ENCODE measurements around the gene PPIL1. TPM values are rescaled to one million over a fixed set of nuclear protein-coding genes. Genes with fewer than 3 reads are reported as not detected.

PPIL1 gene
- total RNA-seq, 4 donors from 2014 or later = 9.2 to 19.8 (median 13.0) TPM

GRCh38 chr6:36912586-36912985 is 38.0 kb upstream of the PPIL1 start:
- WGBS, 2 donors = 50 to 57% methylated on average over 8 of the region's 8 CpGs
- H3K27ac ChIP-seq = peak overlapping the region in 3 of 4 donors; percentile 10 to 60 (median 43)
- H3K36me3 ChIP-seq = peaks cover 0 to 62% (median 0%) of the 10 kb centered on the region in 3 donors

DNA sequence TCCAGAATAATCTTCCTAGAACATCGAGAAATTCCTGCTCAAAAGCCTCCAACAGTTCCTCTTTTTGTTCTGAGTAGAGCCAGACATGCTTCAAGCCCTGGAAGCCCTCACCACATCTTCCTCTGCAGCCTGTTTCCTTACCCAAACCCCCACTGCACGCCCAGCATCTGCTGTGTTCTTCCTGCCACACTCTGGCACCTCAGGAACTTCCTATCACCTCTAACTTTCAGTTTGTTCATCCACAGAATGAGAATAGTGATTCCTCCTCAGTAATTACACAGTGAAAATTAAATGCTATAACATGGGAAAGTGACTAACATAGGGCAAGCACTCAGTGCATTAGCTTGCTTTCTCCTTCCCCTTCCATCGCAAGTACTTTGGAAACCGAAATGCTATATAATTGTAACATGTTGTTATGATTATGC is 37.4 kb upstream of the PPIL1 start:
- Histone ChIP-seq H3K4me1 (peaks cover 0 to 56% (median 11%) of the 10 kb centered on the region in 4 donors), H3K4me3 (no peak overlapping the region), H3K27ac (no peak overlapping the region), H3K36me3 (peaks cover 0 to 57% (median 0%) of the 10 kb centered on the region in 3 donors), H3K27me3 (no peaks in the 10 kb centered on the region), H3K9me3 (no peaks in the 10 kb centered on the region)
- DNase-seq (ENCODE audit: low spot score in 2 of 2) = no peak
- no peak for TF ChIP-seq CTCF (IDR thresholded peaks at IDR 0.05)
- WGBS, 2 donors = 72% methylated on average over 4 of the region's 4 CpGs

More at GRCh38 chr6:36912586-36912985, 38.0 kb upstream of the PPIL1 start:
- Histone ChIP-seq H3K9me3 (no peaks in the 10 kb centered on the region), H3K4me1 (peaks cover 0 to 55% (median 6%) of the 10 kb centered on the region in 4 donors), H3K4me3 (no peak overlapping the region), H3K27me3 (no peaks in the 10 kb centered on the region)
- TF ChIP-seq POLR2A (IDR thresholded peaks at IDR 0.05) (no peak), EP300 (IDR thresholded peaks at IDR 0.05) (no peak), CTCF (IDR thresholded peaks at IDR 0.05) (no peak)
- DNase-seq (ENCODE audit: low spot score in 2 of 2) = no peak

GRCh38 chr6:36908747-36909146 is 34.1 kb upstream of the PPIL1 start:
- no peaks in the 10 kb centered on the region for H3K9me3 ChIP-seq
- no peak overlapping the region for H3K4me3 ChIP-seq
- no peaks in the 10 kb centered on the region for H3K27me3 ChIP-seq
- H3K4me1 ChIP-seq = peaks cover 0 to 35% (median 17%) of the 10 kb centered on the region in 4 donors
- WGBS, 2 donors = 53 to 55% methylated on average over 2 of the region's 2 CpGs
- DNase-seq (ENCODE audit: low spot score in 2 of 2) = no peak
- H3K27ac ChIP-seq = no peak overlapping the region
- TF ChIP-seq CTCF (IDR thresholded peaks at IDR 0.05) (no peak), POLR2A (IDR thresholded peaks at IDR 0.05) (no peak), EP300 (IDR thresholded peaks at IDR 0.05) (no peak)
- peaks cover 0 to 49% (median 0%) of the 10 kb centered on the region in 3 donors for H3K36me3 ChIP-seq

GRCh38 chr6:36907781-36908180 is 33.2 kb upstream of the PPIL1 start:
- Histone ChIP-seq H3K36me3 (peaks cover 0 to 50% (median 2%) of the 10 kb centered on the region in 3 donors), H3K4me1 (peaks cover 0 to 26% (median 14%) of the 10 kb centered on the region in 4 donors), H3K27me3 (no peaks in the 10 kb centered on the region), H3K9me3 (no peaks in the 10 kb centered on the region), H3K4me3 (no peak overlapping the region), H3K27ac (peak overlapping the region in 1 of 4 donors; percentile 45)
- 37 to 46% methylated on average over 5 of the region's 5 CpGs for WGBS, 2 donors
- TF ChIP-seq POLR2A (IDR thresholded peaks at IDR 0.05) (no peak), CTCF (IDR thresholded peaks at IDR 0.05) (no peak), EP300 (IDR thresholded peaks at IDR 0.05) (no peak)
- no peak for DNase-seq (ENCODE audit: low spot score in 2 of 2)

DNA sequence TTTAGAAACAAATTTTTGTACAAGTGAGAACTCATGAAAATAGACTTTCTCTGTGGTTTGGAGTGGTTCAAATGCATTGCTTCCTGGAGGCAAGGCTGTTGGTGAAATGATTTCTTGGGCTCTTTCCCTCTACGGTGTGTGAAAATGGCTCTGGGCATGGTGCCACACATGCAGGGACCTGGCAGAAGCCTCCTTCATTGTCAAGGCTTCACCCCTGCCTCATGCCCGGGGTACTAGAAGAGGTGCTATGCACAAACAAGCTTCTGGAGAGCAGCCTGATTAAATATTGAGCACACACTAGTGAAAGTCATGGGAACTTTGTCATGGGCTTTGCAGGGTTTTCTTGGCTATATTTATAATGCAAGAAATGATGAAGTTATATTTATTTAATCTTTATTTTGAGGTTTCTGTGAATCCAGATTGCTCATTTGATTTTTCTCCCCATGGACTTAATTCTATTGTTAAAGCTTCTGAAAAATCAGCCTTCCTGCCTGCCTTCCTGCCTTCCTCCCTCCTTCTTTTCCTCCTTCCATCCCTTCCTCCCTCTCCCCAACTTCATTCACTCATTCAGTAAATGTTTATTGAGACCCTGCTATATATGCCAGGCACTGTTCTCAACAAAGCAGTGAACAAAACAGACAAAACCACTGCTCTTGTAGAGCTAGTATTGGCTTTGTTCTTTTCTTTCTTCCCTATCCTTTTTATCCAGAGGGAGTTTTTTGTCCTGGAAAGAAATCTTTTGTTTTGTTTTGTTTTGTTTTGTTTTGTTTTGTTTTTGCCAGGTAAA is 32.1 kb upstream of the PPIL1 start:
- no peak for TF ChIP-seq EP300 (IDR thresholded peaks at IDR 0.05)
- no peak for TF ChIP-seq POLR2A (IDR thresholded peaks at IDR 0.05)
- TF ChIP-seq CTCF (IDR thresholded peaks at IDR 0.05) = no peak
- Histone ChIP-seq H3K27me3 (no peaks in the 10 kb centered on the region), H3K36me3 (peaks cover 6 to 50% (median 12%) of the 10 kb centered on the region in 3 donors), H3K4me1 (peaks cover 0 to 16% (median 12%) of the 10 kb centered on the region in 4 donors), H3K27ac (no peak overlapping the region), H3K9me3 (no peaks in the 10 kb centered on the region), H3K4me3 (no peak overlapping the region)
- no peak for DNase-seq (ENCODE audit: low spot score in 2 of 2)
- 3 to 16% methylated on average over 2 of the region's 2 CpGs for WGBS, 2 donors

All from tibial nerve (tissue), 4 donors.